Cerebellar cortex (tissue), 1 donor: Measurements from ENCODE around the gene C15orf62.
A peak's percentile ranks its signal among the peaks of the same experiment; 100 is the strongest.

Experiments
- DNase-seq: peaks from one replicate; pipeline ENCODE4 v3.0.0-alpha.2; 2015; ENCODE audit warnings: low spot score

The C15orf62 gene

DNA sequence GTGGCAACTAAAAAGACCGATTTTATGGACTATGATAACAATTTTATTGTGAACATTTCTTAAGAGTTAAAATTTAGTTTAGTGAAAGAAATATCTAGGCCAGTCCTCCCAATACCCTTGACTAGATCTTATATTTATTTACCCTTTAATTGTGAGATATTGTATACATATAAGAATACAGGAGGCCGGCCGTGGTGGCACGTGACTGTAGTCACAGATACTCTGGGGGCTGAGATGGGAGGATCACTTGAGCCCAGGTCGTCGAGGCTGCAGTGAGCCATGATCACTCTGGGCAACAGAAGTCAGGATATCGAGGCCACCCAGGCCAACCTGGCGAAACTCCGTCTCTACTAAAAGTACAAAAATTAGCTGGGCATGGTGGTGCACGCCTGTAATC is 14.0 kb upstream of the C15orf62 start:
- no peak for DNase-seq

DNA sequence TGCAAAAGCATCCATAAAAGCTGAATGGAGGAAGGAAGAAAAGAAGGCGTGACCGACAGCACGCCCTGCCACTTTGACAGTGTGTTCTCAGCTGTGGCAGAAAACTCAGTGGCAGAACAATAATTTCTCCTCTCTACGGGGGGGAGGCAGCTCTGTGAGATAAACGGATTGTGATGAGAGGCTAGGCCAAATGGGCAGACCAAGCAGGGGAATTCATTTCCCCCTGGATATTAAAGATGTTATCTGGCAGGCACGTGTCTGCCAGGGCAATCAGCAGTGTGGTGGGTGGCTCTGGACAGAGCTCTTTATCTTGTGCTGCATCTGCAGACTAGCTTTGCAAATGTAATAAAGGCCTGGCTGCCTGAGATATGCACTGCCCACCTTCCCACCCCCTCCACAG is 12.8 kb upstream of the C15orf62 start:
- peak; percentile 88 for DNase-seq

DNA sequence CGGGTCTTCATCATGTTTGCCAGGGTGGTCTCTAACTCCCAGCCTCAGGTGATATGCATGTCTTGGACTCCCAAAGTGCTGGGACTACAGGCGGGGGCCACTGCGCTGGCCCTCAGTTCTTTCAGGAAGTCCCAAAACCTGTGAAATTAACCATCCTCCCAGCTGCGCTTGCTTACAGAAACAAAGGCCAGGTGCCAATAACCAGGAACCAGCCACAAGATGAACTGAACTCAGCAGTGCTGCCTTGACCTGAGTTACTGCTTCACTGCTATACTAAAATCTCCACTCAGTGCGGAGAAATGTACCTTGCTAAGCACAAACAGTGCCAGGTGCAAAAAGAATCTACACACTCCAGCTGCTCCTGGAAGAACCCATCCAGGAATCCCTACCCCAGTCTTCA is 9.8 kb upstream of the C15orf62 start:
- DNase-seq: no peak

DNA sequence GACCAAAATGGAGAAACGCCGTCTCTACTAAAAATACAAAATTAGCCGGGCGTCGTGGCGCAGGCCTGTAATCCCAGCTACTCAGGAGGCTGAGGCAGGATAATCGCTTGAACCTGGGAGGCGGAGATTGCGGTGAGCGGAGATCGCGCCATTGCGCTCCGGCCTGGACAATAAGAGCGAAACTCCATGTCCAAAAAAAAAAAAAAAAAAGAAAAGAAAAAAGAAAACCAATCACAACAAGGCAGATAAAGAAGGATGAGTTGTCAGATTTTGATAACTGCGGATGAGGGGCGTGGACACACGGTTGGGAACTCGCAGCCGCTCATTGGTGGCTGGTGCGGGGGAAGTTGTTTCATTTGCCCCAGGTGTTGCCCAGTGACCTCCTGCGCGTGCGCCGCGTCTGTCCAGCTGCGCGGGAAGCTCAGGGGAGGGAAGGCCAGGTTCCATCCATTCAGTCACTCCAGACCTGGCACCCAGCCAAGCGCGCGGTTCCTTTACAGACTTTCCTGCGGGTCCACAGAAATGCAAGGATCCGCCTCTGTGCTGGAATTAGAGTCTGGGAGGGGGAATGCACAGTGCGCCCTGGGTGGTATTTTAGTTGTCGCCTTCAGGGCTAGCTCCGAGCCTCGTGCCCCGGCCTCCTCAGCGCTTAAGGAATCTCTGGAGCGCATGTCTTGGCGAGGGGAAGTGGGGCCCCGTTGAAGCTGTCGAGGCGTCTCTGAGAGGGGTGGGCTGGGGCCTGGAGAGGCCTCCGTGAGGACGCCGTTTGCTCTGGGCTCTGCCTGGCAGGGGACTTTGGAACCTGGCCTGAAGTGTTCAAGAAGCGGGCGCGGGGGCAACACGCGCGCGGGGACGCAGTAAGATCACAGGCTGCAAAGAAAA is 6.6 kb upstream of the C15orf62 start:
- peak; percentile 74 for DNase-seq

DNA sequence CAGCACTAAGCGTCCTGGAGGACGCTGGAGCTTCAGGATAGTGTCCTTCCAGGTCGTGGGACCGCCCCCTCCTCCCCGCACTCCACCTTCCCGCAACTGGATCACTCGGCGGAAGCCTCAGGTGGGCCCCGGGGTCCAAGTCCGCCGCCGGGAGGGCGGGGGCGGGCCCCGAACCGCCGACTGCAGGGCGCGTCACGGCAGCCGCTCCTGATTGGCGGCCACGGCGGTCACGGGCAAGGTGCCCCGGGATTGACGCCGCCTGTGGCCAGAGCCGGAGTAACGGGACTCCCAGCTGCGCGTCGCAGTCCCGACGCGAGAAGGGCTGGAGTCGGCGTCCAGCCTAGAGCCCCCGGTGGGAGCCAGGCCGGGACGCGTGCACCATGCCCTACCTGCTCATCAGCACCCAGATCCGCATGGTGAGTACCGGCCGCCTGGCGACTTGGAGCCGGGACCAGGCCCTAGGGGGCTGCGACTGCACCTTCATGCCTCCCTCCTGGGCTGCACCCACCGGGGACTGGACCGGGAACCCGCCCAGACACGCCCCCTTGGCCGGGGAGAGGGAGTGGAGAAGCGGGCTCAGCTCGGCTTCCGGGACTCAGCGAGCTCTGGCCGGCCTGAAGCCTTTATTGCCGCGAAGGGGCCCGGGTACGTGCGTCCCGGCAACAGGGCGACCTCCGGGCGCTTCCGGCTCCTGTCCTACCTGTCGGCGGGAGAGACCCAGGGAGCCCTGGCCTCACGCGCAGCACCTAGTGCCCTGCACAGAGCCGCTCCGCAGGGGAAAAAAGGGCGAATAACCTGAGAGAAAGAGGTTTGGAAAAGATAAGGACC is 5.8 kb upstream of the C15orf62 start, which contains the start of gene GCHFR:
GCHFR (plus strand) TSS at position 268 of the 828 bp plus-strand sequence; CDS start at position 381, 113 bp downstream.
- DNase-seq: peak; percentile 71

DNA sequence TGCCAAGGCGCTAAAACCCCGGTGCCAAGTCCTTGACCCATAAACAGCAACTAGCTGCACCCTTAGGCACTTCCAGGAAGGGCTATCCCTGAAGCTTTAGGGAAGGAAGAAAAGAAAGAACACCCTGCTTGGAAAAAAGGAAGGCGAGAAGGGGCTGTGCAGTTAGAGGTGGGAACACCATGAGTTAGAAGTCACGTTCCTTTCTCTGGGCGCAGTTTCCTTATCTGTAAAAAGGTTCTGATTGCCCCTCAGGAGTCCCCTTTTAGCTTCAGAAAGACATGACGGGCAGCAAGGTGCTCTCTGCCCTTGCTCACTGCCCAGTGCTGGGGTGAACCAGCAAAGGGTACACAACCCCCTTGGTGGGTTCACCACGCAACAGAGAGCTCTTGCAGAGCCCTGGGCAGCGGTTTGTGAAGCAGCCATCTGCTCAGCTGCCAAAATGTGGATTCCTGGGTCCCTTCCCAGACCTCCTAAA is 5.1 kb upstream of the C15orf62 start:
- DNase-seq: no peak

DNA sequence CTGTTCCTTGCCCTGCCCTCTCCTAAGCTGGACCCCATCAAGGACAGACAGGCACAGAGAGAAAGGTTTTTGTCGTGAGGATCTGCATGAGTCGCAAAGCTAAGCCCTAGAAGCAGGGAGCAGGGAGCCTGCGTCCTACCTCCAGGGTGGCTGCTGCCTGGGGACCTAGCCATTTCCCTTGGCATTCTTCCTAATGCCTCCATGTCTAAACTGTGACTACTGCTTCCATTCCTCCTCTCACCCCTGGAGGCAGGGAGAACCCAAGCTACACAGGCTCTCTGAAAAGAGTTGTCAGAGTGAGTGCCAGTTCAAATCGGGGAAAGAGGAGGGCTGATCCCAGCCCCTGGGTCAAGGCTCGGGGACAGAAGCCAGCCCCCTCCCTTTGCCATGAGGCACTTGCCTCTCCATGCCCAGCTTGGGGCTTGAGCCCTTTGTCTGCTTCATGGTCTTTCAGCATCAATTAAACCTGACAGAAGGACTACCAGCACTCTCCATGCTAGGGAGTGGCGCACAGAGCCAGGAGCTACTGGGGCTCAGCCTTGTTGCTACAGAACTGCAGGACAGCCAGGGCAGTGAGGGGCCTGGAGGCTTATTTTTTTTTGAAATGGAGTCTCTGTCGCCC is 3.5 kb upstream of the C15orf62 start:
- no peak for DNase-seq

DNA sequence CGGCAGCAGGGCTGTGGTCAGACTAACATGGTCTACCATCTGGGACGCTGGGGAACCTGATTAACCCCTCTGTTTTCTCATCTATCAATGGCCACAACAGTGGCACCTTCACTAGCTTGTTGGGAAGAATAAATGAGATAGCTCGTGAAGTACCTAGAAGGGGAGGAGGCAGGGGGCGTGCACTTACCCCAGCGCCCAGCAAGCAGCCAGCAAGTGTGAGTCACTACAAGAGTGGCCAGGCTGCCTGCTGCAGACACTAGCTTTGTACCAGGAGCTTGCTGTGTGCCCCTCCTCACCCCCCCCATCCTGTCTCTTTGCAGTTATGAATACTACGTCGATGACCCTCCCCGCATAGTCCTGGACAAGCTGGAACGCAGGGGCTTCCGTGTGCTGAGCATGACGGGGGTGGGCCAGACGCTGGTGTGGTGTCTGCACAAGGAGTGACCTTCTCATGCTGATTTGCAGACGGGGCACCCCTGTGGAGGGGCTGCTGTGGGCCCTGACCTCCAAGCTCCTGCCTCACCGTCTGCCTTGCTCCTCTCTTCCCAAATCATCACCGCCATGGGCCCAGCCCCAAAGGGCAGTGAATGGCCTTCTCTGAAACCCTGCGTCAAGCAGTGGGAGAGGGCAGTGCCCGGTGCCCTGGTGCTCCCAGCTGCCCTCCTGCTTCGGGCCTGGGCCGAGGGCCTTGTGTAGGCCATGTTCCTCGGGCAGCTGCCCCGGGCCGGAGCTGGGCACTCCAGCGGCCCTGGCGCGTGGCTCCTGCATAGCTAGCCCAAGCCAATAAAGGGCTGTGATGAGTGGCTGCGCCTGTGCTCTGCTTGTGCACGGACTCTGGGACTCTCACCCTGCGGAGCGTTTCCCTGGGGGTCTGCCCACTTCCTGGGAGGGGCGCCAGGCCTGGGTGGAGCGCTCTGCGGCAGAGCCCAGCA is 2.6 kb upstream of the C15orf62 start:
- DNase-seq: no peak

DNA sequence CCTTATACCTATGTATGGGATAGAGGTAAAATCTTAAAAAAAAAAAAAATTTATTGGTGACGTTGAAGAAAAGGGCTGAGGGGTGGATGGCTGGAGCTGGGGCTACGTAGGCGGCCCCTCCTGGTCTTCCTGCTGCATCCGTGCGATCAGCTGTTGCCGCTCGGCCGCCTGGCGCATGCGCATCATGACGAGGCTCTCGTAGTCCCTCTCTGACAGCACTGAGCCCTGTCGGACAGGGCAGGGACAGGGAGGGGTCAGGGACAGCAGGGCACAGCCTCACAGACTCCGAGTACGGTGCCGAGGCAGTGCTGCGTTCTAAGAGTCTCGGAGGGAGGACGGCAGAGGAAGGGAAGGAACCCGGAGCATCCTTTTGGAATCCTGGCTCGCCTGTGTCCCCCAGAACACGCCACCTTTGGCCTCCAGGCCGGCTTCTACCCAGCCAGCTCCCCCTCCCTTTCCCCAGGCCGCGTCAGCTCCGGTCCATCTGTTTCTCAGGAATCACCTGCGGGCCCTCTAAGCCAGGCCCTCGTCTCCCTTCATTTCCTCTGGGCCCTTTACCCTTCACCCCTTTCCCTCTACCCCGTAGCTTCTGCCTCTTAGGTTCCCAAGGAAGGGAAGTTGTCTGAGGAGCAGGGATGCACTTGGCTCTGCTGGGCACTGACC is 1.8 kb upstream of the C15orf62 start:
- DNase-seq: peak; percentile 87

DNA sequence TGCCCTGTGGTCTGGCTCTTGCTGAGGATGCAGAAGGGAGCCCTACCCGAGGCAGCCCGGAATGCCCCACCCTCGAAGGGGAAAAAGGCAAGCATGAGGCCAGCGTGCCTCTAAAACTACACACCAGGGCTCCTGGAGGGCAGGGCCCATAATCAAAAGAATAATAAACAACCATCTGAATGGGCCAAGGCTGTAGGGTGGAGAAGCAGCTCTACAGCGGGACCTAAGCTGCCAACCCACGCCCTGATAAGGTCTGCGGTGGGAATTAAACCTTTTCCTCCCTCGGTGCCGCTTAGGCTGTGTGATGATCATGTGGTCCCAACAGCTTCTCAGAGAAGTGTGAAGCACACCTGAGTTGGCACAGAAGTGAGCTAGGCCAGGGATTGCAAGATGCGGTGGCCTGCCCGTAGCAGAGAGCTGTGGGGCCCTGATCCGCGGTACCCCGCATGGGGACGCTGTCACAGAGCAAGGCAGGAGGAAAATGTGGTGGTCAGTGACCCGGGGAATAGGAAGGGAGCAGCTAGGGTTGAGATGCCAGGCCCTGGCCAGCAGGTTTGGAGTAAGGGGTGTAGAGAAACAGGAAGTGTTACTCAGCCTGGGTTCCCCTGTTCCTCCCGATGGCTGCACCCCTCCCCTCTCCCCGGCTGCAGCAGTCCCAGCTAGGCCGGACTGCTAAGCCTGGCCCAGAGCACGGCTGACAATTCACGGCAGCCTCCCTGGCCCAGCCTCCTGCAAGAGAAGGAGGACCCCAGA is 1.1 kb upstream of the C15orf62 start:
- DNase-seq: no peak

DNA sequence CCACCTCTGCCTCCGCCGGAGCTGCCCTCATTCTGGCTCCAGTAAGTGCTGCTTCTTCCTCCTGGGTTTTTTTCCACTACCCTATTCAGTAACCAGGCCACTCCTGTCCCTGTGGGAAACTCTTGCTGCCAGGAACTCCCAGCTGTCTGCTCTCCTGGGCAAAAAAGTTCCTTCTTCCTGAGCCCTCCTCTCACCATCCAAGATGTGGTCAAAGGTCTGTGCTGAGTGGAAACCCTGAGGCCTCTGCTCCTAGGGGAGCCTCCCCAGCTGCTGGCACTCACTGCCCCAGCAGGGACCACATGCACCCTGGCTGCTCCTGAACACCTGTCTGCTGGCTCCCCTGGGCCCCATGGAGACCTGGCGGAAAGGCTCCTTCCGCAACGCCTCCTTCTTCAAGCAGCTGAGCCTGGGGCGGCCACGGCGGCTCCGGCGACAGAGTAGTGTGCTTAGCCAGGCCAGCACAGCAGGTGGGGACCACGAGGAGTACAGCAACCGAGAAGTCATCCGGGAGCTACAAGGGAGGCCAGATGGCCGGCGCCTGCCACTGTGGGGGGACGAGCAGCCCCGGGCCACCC is 454 bp downstream of the C15orf62 start:
- no peak for DNase-seq

DNA sequence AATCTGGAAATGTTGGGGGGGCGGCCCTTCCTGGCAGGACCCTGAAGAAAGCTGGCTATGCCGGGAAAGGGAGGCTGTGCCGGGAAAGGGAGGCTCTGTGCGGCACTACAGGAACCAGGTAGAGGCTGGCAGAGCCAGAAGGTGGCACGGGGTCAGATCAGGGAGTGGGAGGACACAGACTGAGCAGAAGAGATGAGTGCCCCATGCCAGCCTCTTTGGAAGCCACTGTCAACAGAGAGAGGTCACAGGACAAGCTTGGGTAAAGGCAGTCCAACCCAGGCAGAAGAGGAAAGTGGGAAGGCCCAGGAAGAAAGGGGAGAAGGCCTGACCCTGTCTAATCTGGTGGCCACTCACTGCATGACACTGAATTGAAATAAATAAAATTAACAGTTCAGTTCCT is 1.5 kb downstream of the C15orf62 start:
- DNase-seq: no peak

DNA sequence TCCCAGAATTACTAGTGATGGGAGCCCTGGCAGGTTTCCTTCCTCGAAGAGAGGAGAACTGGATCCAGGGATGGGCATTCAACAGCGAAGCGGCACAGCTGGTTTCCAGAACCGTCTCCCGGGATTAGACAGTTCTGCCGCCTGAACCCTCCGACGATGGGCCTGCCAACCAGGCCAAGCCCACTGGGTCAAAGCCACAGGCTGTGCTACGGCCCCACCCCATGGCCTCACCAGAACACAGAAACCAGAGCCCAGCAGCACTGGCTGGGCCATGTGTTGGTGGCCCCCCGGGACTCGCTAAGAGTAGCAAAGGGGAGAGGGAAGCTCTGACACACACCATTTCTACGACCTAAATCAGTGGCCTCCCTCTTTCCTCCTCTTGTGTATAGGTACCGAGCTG is 2.2 kb downstream of the C15orf62 start:
- DNase-seq: no peak

DNA sequence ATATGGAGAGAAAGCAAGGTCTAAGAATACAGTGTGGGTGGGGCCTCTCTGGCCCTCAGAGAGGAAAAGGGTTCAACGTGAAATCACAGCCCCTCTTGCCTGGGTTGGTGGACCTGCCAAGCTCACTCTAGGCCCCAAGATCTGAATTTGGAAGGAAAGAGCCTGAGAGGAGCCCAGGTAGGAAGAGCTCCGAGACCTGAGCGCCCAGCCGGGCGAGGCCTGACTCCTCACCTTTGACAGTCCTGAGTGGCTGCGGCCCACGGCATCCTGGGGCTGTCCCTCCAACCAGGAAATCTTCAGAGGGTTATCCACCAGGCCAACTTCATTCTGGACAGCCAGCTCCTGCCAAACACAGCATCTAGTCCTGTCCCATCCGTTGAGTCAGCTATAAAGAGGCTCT is 3.7 kb downstream of the C15orf62 start:
- DNase-seq: no peak

DNA sequence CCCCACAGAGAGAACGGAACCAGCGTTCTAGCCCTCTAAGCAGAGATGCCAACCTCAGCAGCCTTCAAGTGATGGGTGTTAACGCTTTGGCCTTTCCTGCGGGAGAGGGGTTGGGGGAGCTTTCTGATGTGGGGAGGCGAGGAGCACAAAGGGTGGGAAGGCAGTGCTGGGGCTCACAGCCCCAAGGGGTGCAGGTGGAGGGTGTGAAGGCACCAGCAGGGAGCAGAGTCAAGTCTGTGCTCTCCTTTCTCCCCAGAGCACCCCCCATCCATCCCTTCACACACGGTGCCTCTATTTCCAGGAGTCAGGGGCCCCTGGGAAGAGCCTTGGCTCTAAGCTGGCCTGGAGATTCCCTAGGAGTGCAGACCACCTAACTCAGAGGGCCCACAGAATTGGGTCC is 4.1 kb downstream of the C15orf62 start:
- no peak for DNase-seq

DNA sequence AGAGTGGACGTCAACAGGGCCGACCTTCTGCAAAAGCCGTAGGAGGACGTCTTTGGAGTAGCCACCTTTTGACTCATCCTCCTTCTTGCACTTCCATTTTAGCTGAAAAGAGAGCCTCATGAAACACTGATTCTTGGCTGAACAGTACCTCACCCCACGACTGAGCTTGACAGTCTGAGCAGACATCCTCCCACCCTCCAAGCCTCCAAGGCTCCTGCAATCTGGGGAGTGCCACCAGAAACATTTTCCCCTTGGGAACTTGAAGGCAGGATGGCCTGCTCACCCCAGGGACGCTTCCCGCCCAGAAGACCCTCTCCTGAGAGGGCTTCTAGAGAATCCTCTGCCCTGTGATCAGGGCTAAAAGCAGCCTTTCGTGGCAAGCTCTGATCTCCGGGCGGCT is 5.2 kb downstream of the C15orf62 start:
- DNase-seq: no peak

DNA sequence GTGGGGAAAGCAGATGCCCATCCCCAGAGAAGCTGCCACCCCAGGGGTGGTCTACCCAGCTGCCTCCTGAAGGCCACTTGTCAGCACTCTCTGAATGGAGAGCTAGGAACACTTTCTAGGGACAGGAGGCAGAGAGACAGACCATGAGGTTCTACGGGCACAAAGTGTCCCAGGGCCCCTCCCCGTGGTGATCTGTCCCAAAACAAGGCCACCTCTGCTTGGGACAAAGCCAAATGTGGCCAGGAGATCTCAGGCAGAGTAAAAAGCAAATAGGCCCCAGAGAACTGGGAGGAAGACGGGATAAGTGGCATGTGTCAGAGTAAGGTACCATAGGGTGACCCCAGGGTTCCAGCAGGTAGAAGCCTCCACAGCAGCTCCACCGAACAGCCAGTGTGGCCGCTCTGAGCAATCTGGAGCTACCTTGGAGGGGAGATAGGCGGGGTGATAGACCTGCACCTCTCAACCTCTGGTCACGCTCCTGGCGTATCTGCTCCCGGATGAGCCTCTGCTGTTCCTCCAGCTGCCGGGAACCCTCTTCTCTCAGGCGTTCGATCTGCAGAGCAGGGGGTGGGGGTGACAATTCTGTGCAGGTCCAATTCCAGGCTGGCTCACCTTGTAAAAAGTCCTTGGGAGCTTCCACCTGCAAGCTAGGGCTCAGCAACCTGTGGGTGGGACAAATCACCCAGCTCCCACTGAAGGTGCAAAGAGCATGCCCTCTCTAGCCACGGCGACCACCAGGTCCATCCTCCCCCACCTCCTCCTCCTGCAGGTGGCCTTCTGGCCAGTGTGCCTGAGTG is 6.2 kb downstream of the C15orf62 start:
- no peak for DNase-seq

DNA sequence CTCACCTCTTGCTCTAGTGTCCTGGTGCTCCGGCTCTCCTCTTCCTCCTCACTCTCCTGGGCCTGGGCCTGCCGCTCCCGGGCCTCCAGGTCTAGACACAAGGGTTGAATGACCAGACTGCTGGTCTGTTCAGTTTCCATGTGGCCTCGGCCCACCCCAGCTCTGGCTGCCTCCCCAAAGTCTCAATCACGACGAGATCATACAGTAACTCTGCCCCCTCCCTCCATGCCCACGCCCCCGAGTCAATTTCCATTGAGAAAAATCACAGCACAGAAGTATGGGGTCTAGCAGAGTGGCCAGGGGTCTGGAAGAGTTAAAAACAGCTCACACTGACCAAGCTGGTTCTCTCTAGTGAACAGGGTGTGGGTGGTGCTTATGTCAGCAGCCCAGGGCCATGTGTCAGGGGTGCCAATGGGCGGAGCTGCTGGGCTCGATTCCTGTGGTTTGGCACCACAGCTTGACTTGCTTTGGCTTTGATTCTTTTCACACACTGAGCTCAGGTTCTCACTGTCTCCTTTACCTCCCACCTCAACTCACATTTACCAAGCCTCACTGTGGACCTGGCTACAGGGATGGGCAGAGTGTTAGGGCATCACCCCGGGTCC is 6.9 kb downstream of the C15orf62 start:
- no peak for DNase-seq
